ENCODE results near the gene WDR74.

DNA sequence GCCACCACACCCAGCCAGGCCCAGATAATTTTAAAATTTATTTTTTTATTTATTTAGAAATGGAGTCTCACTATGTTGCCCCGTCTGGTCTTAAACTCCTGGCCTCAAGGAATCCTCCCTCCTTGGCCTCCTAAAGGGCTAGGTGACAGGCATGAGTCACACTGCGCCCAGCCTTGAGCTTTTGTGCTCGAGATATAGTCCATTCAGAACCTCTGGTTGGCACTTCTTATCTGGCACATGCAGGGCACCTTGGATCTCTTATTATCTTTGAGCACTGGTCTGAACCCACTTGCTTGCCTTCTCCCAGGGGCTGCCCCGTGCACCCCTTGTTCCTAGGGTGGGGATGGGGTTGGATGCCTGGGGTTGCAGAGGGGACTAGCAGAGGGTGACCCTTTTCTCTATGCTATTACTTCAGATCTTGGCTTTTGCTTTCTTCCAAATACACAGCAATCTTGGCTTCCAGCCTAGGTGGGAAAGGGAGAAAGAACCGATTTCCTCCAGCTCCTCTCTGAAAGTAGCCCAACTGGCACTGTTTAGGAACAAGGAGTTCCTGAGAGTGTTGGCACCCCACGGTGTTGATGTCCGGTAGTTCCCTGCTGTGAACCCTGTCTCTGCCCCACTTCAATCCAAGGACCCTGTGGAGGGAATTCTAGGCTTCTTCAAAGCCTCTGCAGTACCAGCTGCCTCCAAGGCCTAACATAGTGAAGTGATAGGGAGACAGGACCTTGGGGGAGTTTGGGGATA lies 40.0 kb upstream of the WDR74 start:
- TF ChIP-seq, protein P1, sequence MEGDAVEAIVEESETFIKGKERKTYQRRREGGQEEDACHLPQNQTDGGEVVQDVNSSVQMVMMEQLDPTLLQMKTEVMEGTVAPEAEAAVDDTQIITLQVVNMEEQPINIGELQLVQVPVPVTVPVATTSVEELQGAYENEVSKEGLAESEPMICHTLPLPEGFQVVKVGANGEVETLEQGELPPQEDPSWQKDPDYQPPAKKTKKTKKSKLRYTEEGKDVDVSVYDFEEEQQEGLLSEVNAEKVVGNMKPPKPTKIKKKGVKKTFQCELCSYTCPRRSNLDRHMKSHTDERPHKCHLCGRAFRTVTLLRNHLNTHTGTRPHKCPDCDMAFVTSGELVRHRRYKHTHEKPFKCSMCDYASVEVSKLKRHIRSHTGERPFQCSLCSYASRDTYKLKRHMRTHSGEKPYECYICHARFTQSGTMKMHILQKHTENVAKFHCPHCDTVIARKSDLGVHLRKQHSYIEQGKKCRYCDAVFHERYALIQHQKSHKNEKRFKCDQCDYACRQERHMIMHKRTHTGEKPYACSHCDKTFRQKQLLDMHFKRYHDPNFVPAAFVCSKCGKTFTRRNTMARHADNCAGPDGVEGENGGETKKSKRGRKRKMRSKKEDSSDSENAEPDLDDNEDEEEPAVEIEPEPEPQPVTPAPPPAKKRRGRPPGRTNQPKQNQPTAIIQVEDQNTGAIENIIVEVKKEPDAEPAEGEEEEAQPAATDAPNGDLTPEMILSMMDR (IDR thresholded peaks at IDR 0.05) = no peak
- no peak for TF ChIP-seq POLR2A (IDR thresholded peaks at IDR 0.05)

All from body of pancreas (tissue), 4 donors.